GM19025 (cell line): ENCODE results near the gene SCUBE1.

Source experiments
- ATAC-seq: cut with Tn5 transposase; IDR thresholded peaks from one replicate; pipeline ENCODE4 v1.9.1; 2021; ENCODE audit warnings: mild to moderate bottlenecking, low read depth, moderate library complexity; ENCODE audit not compliant: unreplicated experiment

Gene SCUBE1

GRCh38 chr22:43185860-43186261 lies 157.3 kb downstream of the SCUBE1 start:
- ATAC-seq: no peak

- ATAC-seq: no peak
Measured at GRCh38 chr22:43183496-43184277, 159.5 kb downstream of the SCUBE1 start.

- ATAC-seq: no peak
Measured at GRCh38 chr22:43182726-43183125, 160.4 kb downstream of the SCUBE1 start.

- no peak for ATAC-seq
Measured at GRCh38 chr22:43182118-43182517, 161.1 kb downstream of the SCUBE1 start.

- ATAC-seq: no peak
Measured at GRCh38 chr22:43181321-43182076, 161.7 kb downstream of the SCUBE1 start.

- ATAC-seq: no peak
Measured at GRCh38 chr22:43180670-43181069, 162.5 kb downstream of the SCUBE1 start.

- ATAC-seq: no peak
Measured at GRCh38 chr22:43179911-43180195, 163.3 kb downstream of the SCUBE1 start.

- no peak for ATAC-seq
Measured at GRCh38 chr22:43179146-43179910, 163.8 kb downstream of the SCUBE1 start.

- no peak for ATAC-seq
Measured at GRCh38 chr22:43177479-43177878, 165.7 kb downstream of the SCUBE1 start.

GRCh38 chr22:43176090-43176489 lies 167.1 kb downstream of the SCUBE1 start:
- ATAC-seq: no peak

GRCh38 chr22:43174941-43175531 lies 168.1 kb downstream of the SCUBE1 start:
- ATAC-seq: no peak

GRCh38 chr22:43173976-43174720 lies 169.0 kb downstream of the SCUBE1 start:
- ATAC-seq: no peak

GRCh38 chr22:43173566-43173965 lies 169.6 kb downstream of the SCUBE1 start:
- ATAC-seq: no peak

GRCh38 chr22:43172191-43172590 lies 171.0 kb downstream of the SCUBE1 start:
- ATAC-seq: no peak

GRCh38 chr22:43171607-43172006 lies 171.6 kb downstream of the SCUBE1 start:
- ATAC-seq: no peak

- ATAC-seq: no peak
Measured at GRCh38 chr22:43171019-43171491, 172.1 kb downstream of the SCUBE1 start.

GRCh38 chr22:43170131-43170480 lies 173.1 kb downstream of the SCUBE1 start:
- ATAC-seq: no peak

- no peak for ATAC-seq
Measured at GRCh38 chr22:43169310-43170130, 173.7 kb downstream of the SCUBE1 start.
